Esophagus mucosa (tissue), 1 donor: ENCODE data around the gene EGF. TPM values are rescaled to one million over a fixed set of nuclear protein-coding genes. Genes with fewer than 3 reads are reported as not detected.

Experiments
- ATAC-seq: fragments of 200-7000 bp; cut with Tn5 transposase; one replicate; pipeline ENCODE4 v1.9.1; 2020
- total RNA-seq: library from RNA; stranded (reverse); gene quantifications from one replicate; pipeline ENCODE4 v1.2.4, GENCODE V29; 2023
- donor health status: DM: yes; HTN: yes; CAD: no.

Gene EGF
- total RNA-seq, 1 donor from 2014 or later = 0.24 TPM

DNA sequence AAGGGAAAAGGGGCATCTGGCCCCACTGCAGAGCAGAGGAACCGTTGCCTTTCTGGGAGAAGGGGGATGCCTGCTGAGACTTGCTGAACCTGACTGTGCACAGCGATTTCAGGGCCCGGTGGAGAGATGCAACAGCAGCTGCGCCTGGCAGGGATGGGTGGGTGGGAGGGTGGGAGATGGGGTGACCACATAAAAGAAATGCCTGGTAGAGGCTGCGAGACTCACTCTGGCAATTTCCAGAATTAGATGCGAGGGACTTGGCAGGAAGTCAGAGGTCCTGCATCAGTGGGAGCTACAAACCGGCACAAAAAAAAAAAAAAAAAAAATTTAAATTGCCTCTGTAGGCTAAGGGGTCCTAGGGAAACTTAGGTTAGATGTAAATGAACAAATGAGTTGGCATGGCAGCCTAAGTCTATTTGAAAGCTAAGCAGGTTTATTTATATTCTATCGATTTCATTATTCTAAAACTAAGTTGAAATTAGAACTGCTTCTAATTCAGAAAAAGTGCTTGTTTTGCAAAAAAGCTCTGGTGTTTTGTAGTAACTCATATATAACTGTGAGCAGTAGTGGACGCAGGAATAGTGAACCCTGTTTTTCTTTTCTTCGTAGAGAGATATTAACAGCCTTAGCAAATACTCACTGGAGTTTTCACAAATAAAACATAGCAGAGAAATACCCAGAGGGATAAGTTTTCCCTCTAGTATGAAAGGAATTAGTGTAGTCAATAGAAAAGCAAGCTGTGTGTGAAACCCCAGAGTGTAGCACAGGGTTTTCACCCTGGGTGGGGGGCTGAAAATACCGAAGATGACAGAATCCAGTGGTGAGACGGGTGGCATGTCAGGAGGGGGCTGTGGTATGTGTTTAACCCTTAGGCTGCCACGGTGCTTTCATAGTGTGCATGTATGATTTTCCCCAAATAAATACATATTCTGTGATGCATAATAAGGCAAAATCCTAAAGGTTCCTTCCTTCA lies 130.1 kb downstream of the EGF start:
- ATAC-seq = no peak

DNA sequence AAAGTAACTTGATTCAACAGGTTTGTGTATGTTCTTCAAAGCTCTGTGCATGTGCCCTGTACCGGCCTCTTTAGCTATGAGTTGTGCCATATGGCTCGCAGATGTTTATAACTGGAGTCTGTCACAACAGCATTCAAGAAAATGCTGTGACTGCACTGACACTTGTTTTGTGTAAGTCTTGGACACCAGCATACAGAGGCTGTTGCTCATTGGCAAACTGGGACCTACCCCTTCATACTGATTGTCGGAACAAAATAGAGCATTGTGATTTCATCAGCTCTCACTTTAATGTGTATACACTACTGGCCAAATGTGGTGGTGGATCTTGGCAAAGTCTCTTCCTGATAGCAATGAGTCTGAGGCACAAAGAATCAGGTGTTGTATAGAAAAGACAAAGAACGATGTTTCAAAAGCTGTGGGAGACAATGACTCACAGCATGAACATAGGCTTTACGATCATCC lies 133.9 kb downstream of the EGF start:
- no peak for ATAC-seq

- ATAC-seq = peak; percentile 49
Measured at GRCh38 chr4:110049951-110050925, 137.6 kb downstream of the EGF start.

DNA sequence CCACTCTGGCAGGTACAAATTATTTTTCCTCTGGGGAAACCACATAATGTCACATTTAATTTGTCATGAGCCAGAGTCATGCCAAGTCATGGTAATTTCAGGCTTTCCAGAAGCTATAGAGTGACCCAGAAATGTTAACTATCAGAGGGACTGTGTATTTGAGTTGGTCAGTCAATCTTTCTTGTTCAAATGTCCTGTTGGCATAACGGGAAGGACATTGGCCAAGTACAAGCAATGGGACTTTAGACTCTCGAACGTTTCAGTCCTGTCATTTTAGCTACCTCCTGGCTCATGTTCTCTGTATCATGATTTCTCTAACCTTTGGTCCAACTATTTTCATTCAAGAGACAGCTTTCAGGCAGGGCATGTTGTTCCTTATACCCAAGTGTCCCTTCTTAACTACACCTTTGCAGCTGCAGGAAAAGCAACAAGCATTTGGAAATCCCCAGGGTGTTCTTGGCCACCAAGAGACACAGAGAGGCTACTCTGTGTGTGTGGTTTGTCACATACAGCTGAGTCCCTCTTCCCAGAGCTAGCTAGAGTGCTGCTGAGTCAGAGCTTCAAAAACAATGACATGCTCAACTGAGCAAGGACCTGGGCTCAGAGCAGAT lies 142.6 kb downstream of the EGF start:
- ATAC-seq = peak; percentile 76

- ATAC-seq = peak; percentile 89
Measured at GRCh38 chr4:110058677-110059076, 146.0 kb downstream of the EGF start.

DNA sequence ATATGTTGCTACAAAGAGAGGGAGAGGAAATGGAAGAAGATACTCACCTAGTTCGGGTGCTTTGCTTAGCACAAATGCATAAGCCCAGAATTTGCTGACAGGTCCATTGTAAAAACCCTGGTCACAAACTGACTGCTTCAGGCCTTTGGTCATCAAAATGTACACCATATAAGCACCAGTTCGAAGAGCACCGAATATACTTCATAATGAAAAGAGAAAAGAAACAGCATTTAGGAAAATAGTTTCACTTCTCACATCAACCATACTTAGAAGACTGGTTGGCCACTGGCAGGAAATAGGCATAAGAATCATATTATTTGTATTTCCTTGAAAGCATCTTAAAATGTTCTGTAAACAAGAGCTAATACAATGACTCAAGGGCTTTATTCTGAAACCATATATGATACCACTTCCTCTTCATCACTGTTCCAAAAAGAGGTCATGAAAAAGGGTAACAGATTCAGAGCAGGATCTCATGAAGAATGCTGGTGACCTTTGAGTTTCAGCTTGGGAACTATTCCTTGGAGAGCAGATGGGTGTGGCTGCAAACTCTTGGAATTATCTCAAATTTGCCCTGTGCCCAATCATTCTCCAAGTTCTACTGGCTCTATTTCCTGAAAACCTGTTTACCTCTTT lies 147.0 kb downstream of the EGF start:
- peak; percentile 72 for ATAC-seq

DNA sequence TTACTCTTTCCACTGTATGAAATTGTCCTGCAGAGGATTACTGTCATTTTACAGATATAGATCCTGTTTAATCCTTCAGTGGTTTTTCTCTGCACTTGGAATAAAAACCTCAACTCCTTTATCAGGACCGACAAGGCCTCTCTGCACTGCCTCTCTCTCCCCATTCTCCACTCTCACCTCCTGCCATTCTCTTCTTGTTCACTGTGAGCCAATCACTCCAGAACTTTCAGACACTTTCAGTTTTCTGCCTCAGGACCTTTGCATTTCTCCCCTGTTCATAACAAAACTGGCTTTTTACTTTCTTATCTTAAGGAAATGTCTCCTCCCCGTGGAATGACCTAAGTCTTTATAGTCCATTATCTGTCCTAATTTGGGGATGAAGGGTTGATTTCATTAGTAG lies 148.4 kb downstream of the EGF start:
- ATAC-seq = no peak

Other genes starting within 250 kb of the EGF start
- 15.8 TPM for gene CASP6, start 209.4 kb upstream of the EGF start, total RNA-seq
- gene PLA2G12A, start 182.8 kb upstream of the EGF start, total RNA-seq = 34.8 TPM
- 31.5 TPM for gene CFI, start 110.9 kb upstream of the EGF start, total RNA-seq
- 17.6 TPM for gene GAR1, start 97.1 kb upstream of the EGF start, total RNA-seq
- 0.16 TPM for gene RRH, start 84.9 kb upstream of the EGF start, total RNA-seq
- gene LRIT3, start 64.8 kb upstream of the EGF start, total RNA-seq = 0.16 TPM